Smooth muscle cell (in vitro differentiated cells): ENCODE results near the gene RNF130. TPM values are rescaled to one million over a fixed set of nuclear protein-coding genes. Genes with fewer than 3 reads are reported as not detected.

ENCODE experiments used
- DNase-seq: peaks from one replicate; lab custom pipeline; 2025; ENCODE audit not compliant: unreplicated experiment; lab: John Stamatoyannopoulos, UW
- H2AFZ ChIP-seq: fragments of 200-600 bp; sonication (generic); 2 replicates; pipeline ENCODE4 v1.6.0; 2016; ENCODE audit warnings: antibody characterized with exemption, low read depth, mild to moderate bottlenecking
- H3F3A ChIP-seq: fragments of 200-600 bp; sonication (generic); 2 replicates; pipeline ENCODE4 v1.6.0; 2017; ENCODE audit warnings: antibody characterized with exemption, low read depth
- H3K27ac ChIP-seq: fragments of 200-600 bp; sonication (generic); 2 replicates; pipeline ENCODE4 v1.5.1; 2016; ENCODE audit warnings: low read depth, mild to moderate bottlenecking
- H3K27me3 ChIP-seq: fragments of 200-600 bp; sonication (generic); 2 replicates; pipeline ENCODE4 v1.6.1; 2016; ENCODE audit warnings: low read depth, mild to moderate bottlenecking
- H3K36me3 ChIP-seq: fragments of 200-600 bp; sonication (generic); 2 replicates; pipeline ENCODE4 v1.5.1; 2016; ENCODE audit warnings: low read depth
- H3K4me1 ChIP-seq: fragments of 200-600 bp; sonication (generic); 2 replicates; pipeline ENCODE4 v1.5.1; 2016; ENCODE audit warnings: low read depth
- H3K4me2 ChIP-seq: fragments of 200-600 bp; sonication (generic); 2 replicates; pipeline ENCODE4 v1.6.0; 2016; ENCODE audit warnings: mild to moderate bottlenecking
- H3K4me3 ChIP-seq: fragments of 200-600 bp; sonication (generic); 2 replicates; pipeline ENCODE4 v1.5.1; 2016; ENCODE audit warnings: mild to moderate bottlenecking
- H3K79me2 ChIP-seq: fragments of 200-600 bp; sonication (generic); 2 replicates; pipeline ENCODE4 v1.6.0; 2016; ENCODE audit warnings: low read depth, mild to moderate bottlenecking
- H3K9ac ChIP-seq: fragments of 200-600 bp; sonication (generic); 2 replicates; pipeline ENCODE4 v1.6.0; 2016; ENCODE audit warnings: low read depth
- H3K9me3 ChIP-seq: fragments of 200-600 bp; sonication (generic); replicated peaks from 2 replicates; pipeline ENCODE4 v1.5.1; 2016; ENCODE audit warnings: low read depth
- H4K20me1 ChIP-seq: fragments of 200-600 bp; sonication (generic); 2 replicates; pipeline ENCODE4 v1.6.0; 2016; ENCODE audit warnings: low read depth
- WGBS: methylation state at CpG from one replicate; pipeline ENCODE4 v1.1.7; 2016; ENCODE audit warnings: low lambda C conversion rate; 5-methylcytosine and 5-hydroxymethylcytosine counted together
- polyA plus RNA-seq: library from polyadenylated mRNA; unstranded; fragments of >200 nt; fragmentation: Nextera tagmentation; extraction: Ambion mirVana; gene quantifications from 2 replicates; pipeline ENCODE4 v1.2.1, GENCODE V29; 2016
- total RNA-seq: library from RNA; depleted of rRNA; stranded (reverse); fragments of >200 nt; gene quantifications from 2 replicates; pipeline ENCODE4 v1.2.3, GENCODE V29; 2014
- TF ChIP-seq, protein P1 (sequence below): fragments of 200-600 bp; sonication (generic); IDR thresholded peaks from 2 replicates; pipeline ENCODE4 v1.5.1; 2017; ENCODE audit warnings: borderline replicate concordance, mild to moderate bottlenecking, antibody characterized with exemption; ENCODE audit not compliant: insufficient read depth, poor library complexity, severe bottlenecking

Gene RNF130
- total and polyA plus RNA-seq, 2 experiments from 2014 or later: 32.4 to 37.5 TPM

DNA sequence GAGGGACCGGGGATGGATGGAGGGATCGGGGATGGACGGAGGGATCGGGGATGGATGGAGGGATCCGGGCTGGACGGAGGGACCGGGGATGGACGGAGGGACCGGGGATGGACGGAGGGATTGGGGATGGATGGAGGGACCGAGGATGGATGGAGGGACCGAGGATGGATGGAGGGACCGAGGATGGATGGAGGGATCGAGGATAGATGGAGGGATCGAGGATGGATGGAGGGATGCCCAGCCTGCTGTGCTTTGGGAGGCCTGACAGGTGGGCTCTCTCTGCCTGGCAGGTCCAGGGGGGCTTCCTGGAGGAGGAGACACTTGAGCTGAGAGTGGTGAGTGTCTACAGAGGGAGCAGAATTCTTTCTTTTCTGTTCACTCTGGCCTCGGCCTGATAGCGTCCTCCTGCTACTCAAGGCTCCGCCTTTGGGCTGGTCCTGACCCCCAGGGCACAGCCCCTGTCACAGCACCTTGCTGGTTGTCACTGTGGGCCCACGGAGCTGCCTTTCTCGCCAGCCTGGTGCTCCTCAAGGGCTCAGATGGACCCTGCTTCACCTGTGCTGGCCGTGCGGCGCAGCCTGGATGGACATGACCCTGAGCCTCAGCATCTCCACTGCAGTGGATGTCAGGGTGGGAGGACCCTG is 42.2 kb upstream of the RNF130 start:
- no peak overlapping the region for H2AFZ ChIP-seq
- H3K4me1 ChIP-seq: no peaks in the 10 kb centered on the region
- no peak overlapping the region for H3K9ac ChIP-seq
- DNase-seq: no peak
- no peaks in the 10 kb centered on the region for H3F3A ChIP-seq
- TF ChIP-seq, protein P1, sequence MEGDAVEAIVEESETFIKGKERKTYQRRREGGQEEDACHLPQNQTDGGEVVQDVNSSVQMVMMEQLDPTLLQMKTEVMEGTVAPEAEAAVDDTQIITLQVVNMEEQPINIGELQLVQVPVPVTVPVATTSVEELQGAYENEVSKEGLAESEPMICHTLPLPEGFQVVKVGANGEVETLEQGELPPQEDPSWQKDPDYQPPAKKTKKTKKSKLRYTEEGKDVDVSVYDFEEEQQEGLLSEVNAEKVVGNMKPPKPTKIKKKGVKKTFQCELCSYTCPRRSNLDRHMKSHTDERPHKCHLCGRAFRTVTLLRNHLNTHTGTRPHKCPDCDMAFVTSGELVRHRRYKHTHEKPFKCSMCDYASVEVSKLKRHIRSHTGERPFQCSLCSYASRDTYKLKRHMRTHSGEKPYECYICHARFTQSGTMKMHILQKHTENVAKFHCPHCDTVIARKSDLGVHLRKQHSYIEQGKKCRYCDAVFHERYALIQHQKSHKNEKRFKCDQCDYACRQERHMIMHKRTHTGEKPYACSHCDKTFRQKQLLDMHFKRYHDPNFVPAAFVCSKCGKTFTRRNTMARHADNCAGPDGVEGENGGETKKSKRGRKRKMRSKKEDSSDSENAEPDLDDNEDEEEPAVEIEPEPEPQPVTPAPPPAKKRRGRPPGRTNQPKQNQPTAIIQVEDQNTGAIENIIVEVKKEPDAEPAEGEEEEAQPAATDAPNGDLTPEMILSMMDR: no peak
- no peak overlapping the region for H3K4me2 ChIP-seq
- no peak overlapping the region for H3K27ac ChIP-seq
- no peak overlapping the region for H3K4me3 ChIP-seq
- no peaks in the 10 kb centered on the region for H3K79me2 ChIP-seq
- H4K20me1 ChIP-seq: no peaks in the 10 kb centered on the region
- no peaks in the 10 kb centered on the region for H3K36me3 ChIP-seq
- WGBS: 84% methylated on average over 8 of the region's 23 CpGs
- H3K27me3 ChIP-seq: no peaks in the 10 kb centered on the region
- no peaks in the 10 kb centered on the region for H3K9me3 ChIP-seq

DNA sequence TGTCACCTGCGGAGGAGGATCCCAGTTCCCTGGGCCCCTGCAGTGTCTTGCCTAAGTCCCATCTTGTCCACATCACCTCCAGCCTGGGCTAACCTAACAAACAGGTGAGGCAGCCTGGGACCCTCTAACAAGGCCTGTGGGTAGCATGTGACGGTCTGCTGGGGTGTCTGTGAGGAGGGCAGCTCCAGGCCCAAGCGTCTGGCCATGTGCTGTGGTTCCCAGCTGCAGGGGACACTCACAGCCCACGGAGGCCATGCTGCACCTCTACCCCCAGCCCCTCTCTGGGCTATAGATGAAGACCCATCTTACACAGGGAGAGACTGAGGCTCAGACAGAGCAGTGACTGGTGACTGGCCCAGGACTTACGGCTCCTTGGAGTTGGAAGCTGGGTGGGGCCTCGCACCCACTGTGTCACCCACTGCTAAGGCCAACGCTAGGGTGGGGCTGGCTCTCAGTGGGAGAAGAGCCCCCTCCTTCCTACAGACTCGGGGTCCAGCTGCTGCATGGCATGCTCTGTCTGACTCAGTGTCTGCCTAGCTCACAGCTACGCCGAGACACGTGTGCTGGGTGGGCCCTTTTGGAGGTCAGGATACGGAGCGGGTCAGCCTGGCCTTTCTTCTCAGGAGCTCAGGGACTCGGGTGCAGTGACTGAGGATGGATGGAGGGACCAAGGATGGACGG is 40.8 kb upstream of the RNF130 start:
- TF ChIP-seq, protein P1: no peak
- WGBS: 85% methylated on average over 15 of the region's 15 CpGs
- Histone ChIP-seq H2AFZ (no peak overlapping the region), H3K9ac (no peak overlapping the region), H3K9me3 (peaks cover 4% of the 10 kb centered on the region), H3K27ac (no peak overlapping the region), H3K4me2 (no peak overlapping the region), H3K79me2 (no peaks in the 10 kb centered on the region), H4K20me1 (no peaks in the 10 kb centered on the region), H3K27me3 (no peaks in the 10 kb centered on the region), H3K4me3 (no peak overlapping the region), H3K4me1 (no peaks in the 10 kb centered on the region), H3K36me3 (no peaks in the 10 kb centered on the region), H3F3A (no peaks in the 10 kb centered on the region)
- DNase-seq: no peak

DNA sequence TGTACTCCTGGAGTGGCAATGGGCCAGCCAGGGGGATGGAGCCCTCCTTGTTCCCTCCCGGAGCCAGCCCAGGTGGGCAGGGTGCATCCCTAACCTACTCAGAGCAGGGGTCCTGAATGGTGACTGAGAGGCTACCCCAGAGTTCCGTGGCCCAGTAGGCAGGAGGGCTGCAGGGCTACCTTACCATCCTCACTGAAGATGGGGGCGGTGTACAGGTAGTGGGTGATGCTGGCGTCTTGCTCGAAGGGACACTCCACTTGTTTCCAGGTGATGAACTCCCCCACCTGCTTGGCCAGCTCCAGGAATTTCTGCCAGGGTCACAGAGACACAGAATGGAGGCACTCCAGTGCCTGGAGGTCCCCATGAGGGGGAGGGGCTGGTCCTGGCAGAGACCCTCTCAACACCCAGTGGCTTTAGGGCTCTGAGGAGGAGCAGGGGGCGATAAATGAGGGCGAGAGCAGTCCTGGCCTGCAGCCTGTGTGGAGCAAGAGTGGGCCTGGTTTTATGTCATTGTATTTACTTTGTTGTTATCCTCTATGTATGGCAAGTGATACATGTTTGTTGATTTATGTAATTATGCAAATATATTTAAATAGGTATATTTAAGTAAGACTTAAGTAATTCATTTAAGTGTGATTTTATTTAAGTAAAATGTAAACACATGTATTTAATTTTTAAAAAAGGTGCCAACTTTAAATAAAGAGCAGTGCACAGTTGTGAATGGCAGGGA is 39.9 kb upstream of the RNF130 start:
- Histone ChIP-seq H4K20me1 (no peaks in the 10 kb centered on the region), H3K27me3 (no peaks in the 10 kb centered on the region), H3F3A (no peaks in the 10 kb centered on the region), H3K79me2 (no peaks in the 10 kb centered on the region), H2AFZ (no peak overlapping the region), H3K4me3 (no peak overlapping the region), H3K9ac (no peak overlapping the region), H3K4me2 (no peak overlapping the region), H3K9me3 (peaks cover 4% of the 10 kb centered on the region), H3K36me3 (no peaks in the 10 kb centered on the region), H3K27ac (no peak overlapping the region), H3K4me1 (no peaks in the 10 kb centered on the region)
- TF ChIP-seq, protein P1: no peak
- WGBS: 92% methylated on average over 7 of the region's 7 CpGs
- DNase-seq: no peak
